Fibroblast of pulmonary artery (primary cell): Measurements from ENCODE around the gene HMGB2.
A peak's percentile ranks its signal among the peaks of the same experiment; 100 is the strongest.

Experiments
- DNase-seq: peaks from one replicate; pipeline ENCODE4 v3.0.0-alpha.2; 2010; ENCODE audit warnings: low read depth
- H3K4me3 ChIP-seq: replicated peaks from 2 replicates; pipeline ENCODE4 v1.5.1; 2011; ENCODE audit warnings: low read depth, mild to moderate bottlenecking, control low read depth, low read length, moderate library complexity
- TF ChIP-seq, protein P1 (sequence below): IDR thresholded peaks from 2 replicates; pipeline ENCODE4 v1.5.1; 2011; ENCODE audit warnings: mild to moderate bottlenecking, control low read depth, low read length, inconsistent platforms; ENCODE audit errors: missing control alignments

Gene HMGB2

DNA sequence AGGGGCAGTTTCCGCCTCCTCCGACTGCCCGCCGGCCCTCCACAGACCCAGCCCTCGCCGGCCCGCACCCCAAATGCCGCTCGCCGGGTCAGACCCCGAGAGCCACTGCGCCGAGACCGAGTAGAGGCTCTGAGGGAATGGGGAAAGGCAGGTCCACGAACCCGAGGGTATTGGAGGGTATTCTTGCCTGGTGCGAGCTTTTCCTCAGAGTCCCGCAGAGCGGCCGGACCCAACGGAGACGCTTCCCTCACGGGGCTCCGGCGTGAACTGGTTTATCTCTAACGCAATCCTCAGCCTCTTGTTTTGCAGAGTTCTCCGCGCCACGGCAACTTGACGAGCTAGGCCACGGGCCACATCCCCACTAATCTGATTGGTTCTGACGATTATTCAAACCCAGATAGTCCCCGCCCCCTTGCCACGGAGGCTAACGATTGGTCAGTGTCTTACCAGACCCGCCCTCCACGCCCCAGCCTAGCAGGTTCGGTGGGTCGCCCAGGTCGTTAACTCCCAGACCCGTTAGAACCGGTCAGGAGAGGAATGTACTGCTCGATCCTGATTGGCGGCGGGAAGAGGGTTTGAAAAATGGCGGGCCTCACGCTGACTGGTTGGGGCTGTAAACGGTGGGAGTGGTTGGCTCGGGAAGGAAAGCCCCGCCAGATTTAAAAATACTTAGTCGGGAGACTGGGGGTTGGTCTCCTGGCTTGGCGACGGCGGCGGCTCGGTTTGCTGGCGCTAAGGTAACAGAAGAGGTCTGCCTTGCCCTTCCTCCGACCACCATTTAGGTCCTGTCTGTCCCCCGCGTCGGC, at the start of gene HMGB2:
Gene HMGB2 (minus strand): TSS at position 274 of the 806 bp plus-strand sequence. CDS start 709 bp downstream, outside the sequence.
- TF ChIP-seq, protein P1, sequence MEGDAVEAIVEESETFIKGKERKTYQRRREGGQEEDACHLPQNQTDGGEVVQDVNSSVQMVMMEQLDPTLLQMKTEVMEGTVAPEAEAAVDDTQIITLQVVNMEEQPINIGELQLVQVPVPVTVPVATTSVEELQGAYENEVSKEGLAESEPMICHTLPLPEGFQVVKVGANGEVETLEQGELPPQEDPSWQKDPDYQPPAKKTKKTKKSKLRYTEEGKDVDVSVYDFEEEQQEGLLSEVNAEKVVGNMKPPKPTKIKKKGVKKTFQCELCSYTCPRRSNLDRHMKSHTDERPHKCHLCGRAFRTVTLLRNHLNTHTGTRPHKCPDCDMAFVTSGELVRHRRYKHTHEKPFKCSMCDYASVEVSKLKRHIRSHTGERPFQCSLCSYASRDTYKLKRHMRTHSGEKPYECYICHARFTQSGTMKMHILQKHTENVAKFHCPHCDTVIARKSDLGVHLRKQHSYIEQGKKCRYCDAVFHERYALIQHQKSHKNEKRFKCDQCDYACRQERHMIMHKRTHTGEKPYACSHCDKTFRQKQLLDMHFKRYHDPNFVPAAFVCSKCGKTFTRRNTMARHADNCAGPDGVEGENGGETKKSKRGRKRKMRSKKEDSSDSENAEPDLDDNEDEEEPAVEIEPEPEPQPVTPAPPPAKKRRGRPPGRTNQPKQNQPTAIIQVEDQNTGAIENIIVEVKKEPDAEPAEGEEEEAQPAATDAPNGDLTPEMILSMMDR: no peak
- DNase-seq: peak; percentile 100
- H3K4me3 ChIP-seq: peak within 1 kb of the TSS; percentile 84

DNA sequence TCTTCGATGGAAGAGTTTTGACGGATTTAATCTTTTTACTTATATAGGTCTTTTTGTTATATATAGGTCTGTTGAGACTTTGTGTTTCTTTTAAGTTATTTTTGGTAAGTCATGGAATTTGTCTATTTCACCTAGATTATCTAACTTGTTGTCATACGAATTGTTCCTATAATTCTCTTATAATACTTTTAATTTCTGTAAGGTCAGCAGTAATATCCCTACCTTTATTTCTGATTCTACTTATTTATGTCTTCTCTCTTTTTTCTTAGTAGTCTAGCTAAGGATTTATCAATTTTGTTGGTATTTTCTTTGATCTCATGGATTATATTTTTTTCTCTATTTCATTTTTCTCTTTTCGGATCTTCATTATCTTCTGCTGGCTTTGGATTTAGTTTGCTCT, 48.2 kb upstream of the HMGB2 start:
- TF ChIP-seq, protein P1: no peak
- H3K4me3 ChIP-seq: no peak overlapping the region
- no peak for DNase-seq

DNA sequence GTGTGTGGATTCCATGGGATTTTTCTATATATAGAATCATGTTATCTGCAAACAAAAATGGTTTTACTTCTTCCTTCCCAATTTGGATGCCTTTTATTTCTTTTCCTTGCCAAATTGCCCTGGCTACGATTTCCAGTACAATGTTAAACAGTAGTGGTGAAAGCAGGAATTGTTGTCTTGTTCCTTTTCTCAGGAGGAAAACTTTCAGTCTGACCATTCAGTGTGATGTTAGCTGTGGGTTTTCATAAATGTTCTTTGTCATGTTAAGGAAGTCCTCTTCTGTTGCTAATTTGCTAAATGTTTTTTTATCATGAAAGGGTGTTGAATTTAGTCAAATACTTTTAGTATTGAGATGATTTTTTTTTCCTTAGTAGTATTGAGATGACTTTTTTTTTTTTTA, 47.5 kb upstream of the HMGB2 start:
- TF ChIP-seq, protein P1: no peak
- DNase-seq: peak; percentile 45
- no peak overlapping the region for H3K4me3 ChIP-seq

DNA sequence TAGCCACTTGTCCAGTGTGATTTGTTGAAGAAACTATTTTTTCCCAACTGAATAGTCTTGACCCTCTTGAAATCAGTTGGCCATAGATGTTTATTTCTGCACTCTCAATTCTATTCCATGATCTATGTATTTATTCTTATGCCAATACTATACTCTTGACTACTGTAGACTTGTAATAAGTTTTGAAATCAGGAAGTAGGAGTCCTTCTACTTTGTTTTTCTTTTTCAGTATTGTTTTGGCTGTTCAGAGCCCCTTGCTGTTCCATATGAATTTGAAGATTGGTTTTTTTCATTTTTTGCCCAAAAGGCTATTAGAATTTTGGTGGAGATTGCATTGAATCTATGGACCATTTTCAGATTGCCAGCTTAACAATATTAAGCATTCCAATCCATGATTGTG, 46.8 kb upstream of the HMGB2 start:
- DNase-seq: no peak
- no peak overlapping the region for H3K4me3 ChIP-seq

DNA sequence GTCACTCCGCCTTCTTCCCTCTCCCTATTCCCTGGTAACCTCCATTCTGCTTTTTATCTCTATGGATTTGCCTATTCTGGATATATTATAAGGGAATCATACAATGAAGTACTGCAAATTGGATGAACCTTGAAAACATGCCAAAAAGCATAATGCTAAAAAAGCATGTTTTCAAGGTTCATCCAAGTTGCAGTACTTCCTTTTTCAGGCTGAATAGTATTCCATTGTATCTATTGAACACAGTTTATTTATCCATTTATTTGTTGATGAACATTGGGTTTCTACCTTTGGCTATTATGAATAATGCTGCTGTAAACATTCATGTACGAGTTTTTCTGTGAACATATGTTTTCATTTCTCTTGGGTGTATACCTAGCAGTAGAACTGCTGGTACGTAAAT, 45.8 kb upstream of the HMGB2 start:
- TF ChIP-seq, protein P1: no peak
- no peak for DNase-seq
- H3K4me3 ChIP-seq: no peak overlapping the region

More for the DNA sequence above, 46.8 kb upstream of the HMGB2 start:
- TF ChIP-seq, protein P1: no peak

DNA sequence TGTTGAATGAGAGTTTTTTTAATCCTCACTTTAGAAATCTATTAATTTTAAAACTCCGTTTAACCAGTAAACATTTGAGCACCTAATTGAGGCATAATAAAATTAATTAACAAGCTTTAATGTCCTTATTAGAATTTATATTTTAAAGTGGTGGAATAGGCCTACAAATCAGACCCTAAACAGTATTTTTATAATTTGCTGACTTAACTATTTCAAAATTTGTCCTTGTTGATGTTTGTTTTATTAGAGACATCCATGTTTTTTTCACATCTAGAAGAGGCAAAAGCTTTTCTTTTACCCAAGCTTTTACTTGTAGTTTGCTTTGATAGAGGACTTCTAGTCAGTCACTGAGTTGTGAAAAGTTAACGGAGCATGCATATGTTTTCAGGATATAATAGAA, 40.4 kb upstream of the HMGB2 start:
- no peak for DNase-seq
- TF ChIP-seq, protein P1: no peak
- no peak overlapping the region for H3K4me3 ChIP-seq
